IPS-NIHi11 (cell line): ENCODE results near the gene CELA2A.

Experiments used
- DNase-seq: peaks from one replicate; pipeline ENCODE4 v3.0.0; 2012; ENCODE audit warnings: mixed read lengths, low spot score

CELA2A gene

DNA sequence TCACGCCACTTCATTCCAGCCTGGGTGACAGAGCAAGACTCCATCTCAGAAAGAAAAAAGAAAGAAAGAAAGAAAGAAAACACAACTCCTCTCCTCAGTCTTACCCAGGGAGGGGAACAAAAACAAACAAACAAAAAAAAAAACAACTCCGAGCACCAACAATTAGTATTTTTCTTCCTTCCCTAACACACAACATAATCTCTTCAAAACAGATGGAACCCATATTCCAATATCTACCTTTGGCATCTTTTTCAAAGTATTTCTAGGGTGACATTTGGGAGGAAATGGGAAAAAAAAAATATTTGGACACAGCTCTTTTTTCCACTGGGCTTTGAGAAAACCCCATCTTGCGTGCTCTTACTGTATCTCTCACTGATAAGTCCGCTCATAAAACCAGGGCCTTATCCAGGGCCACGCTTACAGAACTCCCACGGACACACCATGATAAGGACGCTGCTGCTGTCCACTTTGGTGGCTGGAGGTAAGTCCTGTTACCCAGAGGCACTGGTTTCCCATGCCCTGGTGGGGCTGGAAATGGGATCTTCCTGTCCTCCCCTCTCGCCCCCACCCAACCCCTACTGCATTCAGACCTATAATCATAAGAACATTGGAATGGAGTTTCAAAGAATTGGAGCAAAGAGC, at the start of gene CELA2A:
CELA2A (plus strand) TSS at position 420 of the 642 bp plus-strand sequence; CDS start at position 442, 22 bp downstream.
- no peak for DNase-seq

GRCh38 chr1:15407580-15407979, 49.0 kb upstream of the CELA2A start:
- DNase-seq = no peak

GRCh38 chr1:15408890-15409387, 47.6 kb upstream of the CELA2A start:
- DNase-seq = no peak

DNA sequence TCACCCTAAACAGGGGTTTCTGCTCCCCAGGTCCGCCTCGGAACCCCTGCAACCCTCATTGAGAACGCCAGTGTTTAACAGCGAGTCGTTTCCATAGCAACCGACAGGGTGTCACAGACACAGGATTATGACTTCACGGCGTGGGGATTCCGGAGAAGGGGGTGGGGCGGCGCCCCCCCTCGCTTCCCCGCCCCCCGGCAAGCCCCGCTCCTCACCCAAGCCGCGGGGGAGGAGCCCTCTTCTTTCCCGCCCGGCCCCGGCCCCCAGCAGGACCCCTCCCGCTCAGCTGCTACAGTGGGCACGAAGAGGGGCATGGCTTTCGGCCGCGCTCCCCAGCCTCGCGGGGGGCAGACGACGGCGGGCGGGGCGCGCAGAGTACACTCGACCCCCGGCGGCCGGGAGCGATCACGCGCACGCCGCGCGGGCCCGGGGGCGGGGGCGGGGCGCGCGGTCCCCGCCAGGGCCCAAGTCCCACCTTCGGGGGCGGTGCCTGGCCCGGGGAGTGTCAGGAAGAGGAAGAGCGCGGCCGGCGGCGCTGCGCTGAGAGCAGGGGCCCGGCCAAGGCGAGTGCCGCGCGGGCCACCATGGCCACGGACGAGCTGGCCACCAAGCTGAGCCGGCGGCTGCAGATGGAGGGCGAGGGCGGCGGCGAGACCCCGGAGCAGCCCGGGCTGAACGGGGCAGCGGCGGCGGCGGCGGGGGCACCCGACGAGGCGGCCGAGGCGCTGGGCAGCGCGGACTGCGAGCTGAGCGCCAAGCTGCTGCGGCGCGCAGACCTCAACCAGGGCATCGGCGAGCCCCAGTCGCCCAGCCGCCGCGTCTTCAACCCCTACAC, 46.9 kb upstream of the CELA2A start, which contains the start of gene EFHD2:
EFHD2 (plus strand) TSS at position 501 of the 835 bp plus-strand sequence; CDS start at position 585, 84 bp downstream.
- DNase-seq = peak; percentile 97

GRCh38 chr1:15410223-15410883, 46.2 kb upstream of the CELA2A start:
- no peak for DNase-seq

- DNase-seq = no peak
These were observed 45.7 kb upstream of the CELA2A start for GRCh38 chr1:15410884-15411245.

DNA sequence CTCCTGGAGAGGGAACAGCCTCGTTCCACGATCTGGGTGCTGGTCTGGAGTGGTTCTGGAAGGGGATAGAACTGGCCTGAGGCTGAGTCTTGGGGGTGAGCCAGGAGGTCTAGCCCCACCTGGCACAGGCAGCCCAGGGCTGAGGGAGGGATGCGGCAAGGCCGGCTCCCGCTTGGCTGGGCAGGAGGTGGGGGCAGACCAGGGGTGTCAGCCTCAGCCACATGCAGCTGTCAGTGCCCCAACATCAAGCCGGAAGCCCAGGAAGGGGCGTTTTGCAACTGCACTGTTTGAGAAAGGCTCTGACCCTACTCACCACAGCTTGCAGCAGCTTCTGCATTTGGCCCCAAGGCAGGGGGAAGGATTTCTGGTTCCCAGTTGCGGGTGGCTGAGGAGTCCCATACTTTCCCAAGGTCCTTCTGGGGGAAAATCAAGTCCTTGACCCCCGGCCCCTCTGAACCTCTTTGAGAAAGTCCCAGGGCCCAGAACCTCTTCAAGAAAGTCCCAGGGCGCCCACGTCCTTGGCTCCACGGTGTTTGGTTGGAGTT, 44.9 kb upstream of the CELA2A start:
- no peak for DNase-seq

GRCh38 chr1:15412175-15412800, 44.2 kb upstream of the CELA2A start:
- DNase-seq = no peak

DNA sequence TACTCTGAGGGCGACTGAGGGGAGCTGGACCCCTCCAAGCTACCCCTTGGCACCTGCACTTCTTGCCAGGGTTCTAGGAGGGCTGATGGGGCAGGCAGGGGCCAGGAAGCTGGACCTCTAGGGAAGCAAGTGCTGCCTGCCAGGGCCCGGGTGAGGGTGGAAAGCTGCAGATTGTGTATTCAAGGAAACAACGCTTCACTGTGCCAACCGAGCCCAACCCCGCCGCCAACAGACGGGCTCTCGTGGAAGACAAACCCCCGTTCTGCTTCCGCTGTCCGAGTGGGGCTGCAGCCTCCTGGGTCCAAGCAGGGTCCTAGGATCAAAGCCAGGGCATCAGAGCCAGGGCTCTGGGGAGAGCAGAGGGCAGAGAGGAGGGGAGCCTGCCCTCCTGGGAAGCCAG, 43.7 kb upstream of the CELA2A start:
- DNase-seq = no peak

DNA sequence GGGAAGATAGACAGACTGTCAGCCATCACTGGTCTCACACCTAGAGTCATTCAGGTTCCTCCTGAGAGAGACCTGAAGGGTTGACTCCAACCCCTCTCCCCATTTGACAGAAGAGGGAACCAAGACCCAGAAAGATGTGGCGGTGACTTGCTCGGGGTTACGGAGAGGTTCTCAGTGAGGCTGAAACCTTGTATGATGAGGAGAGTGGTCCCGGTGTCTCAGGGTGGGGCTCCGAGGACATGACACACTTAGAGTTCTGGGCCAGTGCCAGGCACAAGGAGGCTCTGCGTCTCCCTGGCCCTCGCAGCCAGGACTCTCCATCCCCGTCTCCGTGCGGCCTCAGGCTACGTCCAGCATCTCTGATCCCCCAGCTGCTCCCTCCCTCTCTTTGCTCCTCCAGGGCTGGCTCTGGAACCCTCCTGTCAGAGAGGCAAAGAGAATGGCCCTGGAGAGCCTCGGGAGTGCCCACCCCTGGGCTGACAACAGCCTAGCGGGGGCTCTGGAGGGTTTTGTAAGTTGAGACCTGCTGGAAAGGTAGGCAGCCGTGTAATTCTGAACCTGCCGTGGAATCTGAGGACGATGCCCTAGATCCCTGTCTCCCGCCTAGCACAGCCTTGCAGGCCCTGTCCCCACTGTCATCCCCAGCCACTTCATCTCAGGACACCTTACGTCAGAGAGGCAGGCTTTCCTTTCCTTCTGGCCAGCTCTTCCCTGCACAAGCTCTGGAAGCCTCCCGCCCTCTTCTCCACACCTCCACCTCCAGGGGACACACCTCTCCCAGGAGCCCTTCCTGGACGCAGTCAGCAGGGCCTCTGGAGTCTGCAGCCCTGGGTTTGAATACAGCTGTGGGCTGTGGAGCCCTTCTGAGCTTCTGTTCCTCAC, 42.7 kb upstream of the CELA2A start:
- DNase-seq = no peak

DNA sequence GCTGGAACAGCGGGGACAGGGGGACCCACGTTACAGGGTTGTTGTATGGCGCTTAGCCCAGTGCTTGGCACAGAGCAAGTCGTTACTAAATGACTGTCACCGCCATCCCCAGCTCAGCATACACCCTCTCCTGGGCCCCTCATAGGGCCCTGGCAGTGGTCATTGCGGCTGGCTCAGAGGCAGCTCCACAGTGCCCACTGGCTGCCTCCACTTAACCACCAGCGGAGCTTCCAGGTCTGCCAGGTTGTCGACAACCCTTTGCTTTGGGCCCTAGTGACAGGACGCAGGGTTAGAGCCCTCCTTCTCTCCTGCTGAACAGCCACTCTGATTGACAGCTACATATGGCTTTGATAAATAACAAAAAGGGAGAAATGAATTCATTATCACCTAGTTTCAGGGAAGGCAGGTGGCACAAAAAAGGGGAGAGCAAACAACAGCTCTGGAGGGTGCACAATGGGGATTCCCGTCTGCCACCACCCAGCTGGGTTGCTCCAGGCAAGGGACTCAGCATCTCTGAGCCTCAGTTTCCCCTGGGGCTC, 42.0 kb upstream of the CELA2A start:
- DNase-seq = no peak

- DNase-seq = no peak
These were observed 39.2 kb upstream of the CELA2A start for GRCh38 chr1:15417059-15417934.

- DNase-seq = no peak
These were observed 37.6 kb upstream of the CELA2A start for GRCh38 chr1:15418806-15419515.

DNA sequence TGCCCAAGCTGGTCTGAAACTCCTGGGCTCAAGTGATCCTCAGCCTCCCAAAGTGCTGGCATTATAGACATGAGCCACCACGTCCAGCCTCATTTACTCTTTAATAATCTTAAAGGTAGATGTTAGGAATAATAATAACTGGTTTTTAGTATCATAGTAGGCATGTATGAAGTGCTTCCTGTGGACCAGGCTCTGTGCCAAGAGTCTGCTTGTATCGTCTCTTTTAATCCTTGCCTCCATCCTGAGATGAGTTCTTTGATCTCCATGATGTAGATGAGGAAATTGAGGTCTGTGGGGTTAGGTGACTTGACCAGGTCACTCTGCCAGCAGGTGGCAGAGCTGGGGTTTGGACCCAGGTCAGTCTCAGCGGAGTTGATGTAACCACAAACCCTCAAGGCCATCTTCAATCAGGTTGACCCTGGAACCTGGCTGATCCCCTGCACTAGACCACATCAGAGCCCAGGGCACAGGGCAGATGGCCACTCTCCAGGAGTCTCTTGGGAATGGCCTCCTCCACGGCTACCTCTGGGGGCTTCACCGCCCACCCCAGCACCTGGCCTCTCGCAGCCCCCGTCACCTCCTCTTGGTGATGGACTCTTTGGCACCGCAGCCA, 35.6 kb upstream of the CELA2A start:
- DNase-seq = no peak

DNA sequence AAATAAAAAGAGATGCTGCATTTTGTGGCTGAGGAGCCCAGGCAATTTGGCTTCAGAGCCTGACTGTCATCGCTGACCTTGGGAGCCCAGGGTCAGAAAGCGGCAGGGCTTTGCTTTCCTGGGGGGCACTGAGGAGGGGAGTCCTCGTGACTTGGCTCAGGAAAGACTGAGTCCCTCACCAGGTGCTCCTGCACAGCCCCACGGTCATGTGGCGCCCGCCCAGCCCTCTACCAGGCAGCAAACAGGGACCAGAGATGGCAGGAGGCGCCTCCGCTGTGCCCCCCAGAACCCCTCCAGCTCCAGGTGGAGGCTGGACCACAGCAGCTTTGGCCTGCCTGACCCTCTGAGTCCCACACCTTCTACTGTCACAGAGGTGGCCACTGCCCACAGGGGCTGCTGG, 33.7 kb upstream of the CELA2A start:
- DNase-seq = no peak

- no peak for DNase-seq
These were observed 33.0 kb upstream of the CELA2A start for GRCh38 chr1:15423355-15424077.

DNA sequence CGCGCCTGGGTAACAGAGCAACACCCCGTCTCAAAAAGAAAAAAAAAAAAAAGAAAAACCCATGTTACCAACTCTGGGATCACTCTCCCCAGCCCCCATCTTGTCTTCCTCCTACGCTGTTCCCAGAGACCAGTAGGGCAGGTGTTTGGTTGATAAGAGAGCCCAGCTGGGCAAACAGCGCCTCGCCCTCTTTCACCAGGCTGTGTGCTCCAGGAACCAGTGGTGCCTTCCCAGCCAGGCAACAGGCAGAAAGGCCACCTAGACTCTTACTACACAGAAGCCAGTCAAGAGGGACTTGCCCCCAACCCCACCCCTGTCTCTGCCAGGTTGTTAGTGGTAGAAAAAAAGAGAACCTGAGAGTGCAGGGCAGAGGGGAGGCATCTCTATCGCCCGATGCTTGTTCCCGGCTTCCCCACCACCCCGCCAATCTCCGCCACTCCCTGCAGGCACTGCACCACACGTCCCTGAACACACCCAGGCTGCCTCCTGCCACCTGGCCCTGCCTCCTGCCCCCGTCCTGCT, 32.3 kb upstream of the CELA2A start:
- DNase-seq = no peak

DNA sequence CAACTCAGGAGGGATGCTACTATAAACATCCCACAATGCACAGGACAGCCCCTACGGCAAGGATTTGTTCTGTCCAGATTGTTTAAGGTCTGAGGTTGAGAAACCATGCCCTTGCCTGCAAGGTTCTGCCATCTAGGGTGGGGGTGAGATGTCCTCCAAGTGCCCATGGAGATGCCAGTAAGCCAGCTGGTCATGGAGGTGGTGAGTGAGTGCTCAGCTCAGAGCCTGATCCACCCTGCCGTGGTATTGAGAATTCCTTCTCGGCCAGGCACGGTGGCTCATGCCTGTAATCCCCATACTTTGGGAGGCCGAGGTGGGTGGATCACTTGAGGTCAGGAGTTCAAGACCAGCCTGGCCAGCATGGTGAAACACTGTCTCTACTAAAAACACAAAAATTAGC, 31.6 kb upstream of the CELA2A start:
- no peak for DNase-seq
